H1 (cell line): ENCODE results near the gene LARGE2.

ENCODE experiments used
- CEBPB ChIP-seq: IDR thresholded peaks from 2 replicates; pipeline ENCODE4 v1.6.1; 2012; ENCODE audit warnings: low read depth, low read length
- CHD2 ChIP-seq: IDR thresholded peaks from 2 replicates; pipeline ENCODE4 v1.6.1; 2012; ENCODE audit warnings: low read length, improper control_type of control experiment
- CTCF ChIP-seq, 3 experiments: IDR thresholded peaks; 1 replicate in 2 of 3; 2 replicates in 1 of 3; pipeline versions ENCODE4 v1.5.1 to v1.6.1; 2011; ENCODE audit warnings: low read length in 3 of 3, mild to moderate bottlenecking in 3 of 3, inconsistent platforms in 2 of 3, low read depth in 1 of 3, moderate library complexity in 1 of 3; ENCODE audit not compliant: insufficient read depth in 1 of 3; ENCODE audit errors: control extremely low read depth in 1 of 3
- EZH2 ChIP-seq: fragments of 200-600 bp; sonication (generic); IDR thresholded peaks from 2 replicates; pipeline ENCODE4 v1.7.1; 2012; ENCODE audit warnings: low read depth, mild to moderate bottlenecking, moderate library complexity, low read length, inconsistent platforms; ENCODE audit not compliant: severe bottlenecking
- HDAC2 ChIP-seq, 2 experiments: fragments of 300-600 bp in 1 of 2; sonication (generic) in 1 of 2; IDR thresholded peaks; 2 replicates each; pipeline ENCODE4 v1.6.1; 2011 to 2012; ENCODE audit warnings: low read depth in 2 of 2, low read length in 2 of 2, mild to moderate bottlenecking in 2 of 2, moderate library complexity in 2 of 2, borderline replicate concordance in 1 of 2, inconsistent platforms in 1 of 2
- HDAC6 ChIP-seq: IDR thresholded peaks from one replicate; pipeline ENCODE4 v1.7.1; 2012; ENCODE audit warnings: low read depth, mild to moderate bottlenecking, inconsistent platforms, low read length, moderate library complexity
- JUND ChIP-seq: IDR thresholded peaks from 2 replicates; pipeline ENCODE4 v1.6.1; 2011; ENCODE audit warnings: mild to moderate bottlenecking, improper control_type of control experiment, low read length
- POLR2A ChIP-seq, 2 experiments: IDR thresholded peaks; 1 replicate in 1 of 2; 2 replicates in 1 of 2; pipeline ENCODE4 v1.6.1; 2011; ENCODE audit warnings: low read depth in 2 of 2, low read length in 2 of 2, mild to moderate bottlenecking in 2 of 2; ENCODE audit errors: control extremely low read depth in 1 of 2
- POLR2AphosphoS5 ChIP-seq: IDR thresholded peaks from 2 replicates; pipeline ENCODE4 v1.6.1; 2011; ENCODE audit warnings: low read depth, low read length
- SUZ12 ChIP-seq: fragments of 200-600 bp; sonication (generic); IDR thresholded peaks from 2 replicates; pipeline ENCODE4 v1.6.1; 2012; ENCODE audit warnings: mild to moderate bottlenecking, inconsistent platforms, low read length, moderate library complexity, mixed read lengths
- TEAD4 ChIP-seq: IDR thresholded peaks from 2 replicates; pipeline ENCODE4 v1.6.1; 2012; ENCODE audit warnings: low read depth, low read length, inconsistent platforms, mixed read lengths
- YY1 ChIP-seq: IDR thresholded peaks from 2 replicates; pipeline ENCODE4 v1.6.1; 2011; ENCODE audit warnings: low read depth, mild to moderate bottlenecking, low read length
- ZNF274 ChIP-seq: IDR thresholded peaks from 2 replicates; pipeline ENCODE4 v1.7.0; 2012; ENCODE audit warnings: low read length, borderline replicate concordance; ENCODE audit errors: extremely low read depth

GRCh38 chr11:45934580-45935318, 12.3 kb downstream of the LARGE2 start:
- TF ChIP-seq EZH2, result no peak
- no peak for TF ChIP-seq SUZ12
- no peak for TF ChIP-seq POLR2AphosphoS5
- TF ChIP-seq CTCF (IDR thresholded peaks at IDR 0.05; ENCODE audit: control extremely low read depth in 1 of 3, insufficient read depth in 1 of 3, low read depth in 1 of 3, low read length in 3 of 3), result no peak
- TF ChIP-seq ZNF274, result no peak
- no peak for TF ChIP-seq CEBPB
- TF ChIP-seq CHD2, result no peak
- no peak for TF ChIP-seq YY1
- no peak for TF ChIP-seq JUND
- no peak for TF ChIP-seq POLR2A (IDR thresholded peaks at IDR 0.05; ENCODE audit: control extremely low read depth in 1 of 2, low read depth in 2 of 2, low read length in 2 of 2)
- TF ChIP-seq HDAC2 (IDR thresholded peaks at IDR 0.05; ENCODE audit: borderline replicate concordance in 1 of 2, low read depth in 2 of 2, low read length in 2 of 2), result no peak
- TF ChIP-seq HDAC6, result no peak
- no peak for TF ChIP-seq TEAD4
